A549 (cell line): ENCODE results near the gene RANBP3. TPM values are rescaled to one million over a fixed set of nuclear protein-coding genes. Genes with fewer than 3 reads are reported as not detected.
"Not testable (repeated sequence)": the region's sequence is repeated elsewhere in the genome, so short reads cannot be mapped to it uniquely, and the experiment has no call there.

Experiments
- ATAC-seq, 2 experiments: fragments of 200-7000 bp in 1 of 2; fragments of >200 bp in 1 of 2; cut with Nextera tagmentation in 1 of 2; cut with Tn5 transposase in 1 of 2; 3 replicates each; pipeline versions ENCODE4 v1.8.0 to v1.9.1; 2018 to 2020; ENCODE audit warnings: mild to moderate bottlenecking in 1 of 2, moderate library complexity in 1 of 2
- CTCF ChIA-PET: fragments of 300-600 bp; sonication (Branson Sonifier 250); formaldehyde crosslinking; extraction: SDS; loops from one replicate; lab custom pipeline; 2021; ENCODE audit warnings: antibody characterized with exemption, inconsistent platforms; lab: Yijun Ruan, JAX
- POLR2A ChIA-PET: fragments of 350-600 bp; formaldehyde crosslinking; extraction: SDS; loops from one replicate; lab custom pipeline; 2021; ENCODE audit warnings: antibody characterized with exemption, inconsistent platforms; lab: Yijun Ruan, JAX
- DNase-seq, 2 experiments: peaks; one replicate each; pipeline versions ENCODE4 v3.0.0 to v3.0.0-alpha.2; 2011 to 2016; ENCODE audit warnings: low read depth in 1 of 2, low spot score in 1 of 2
- FAIRE-seq: peaks from 2 replicates; lab custom pipeline; 2011; peaks lifted over from hg19 to GRCh38; lab: Jason Lieb, UNC
- H3K27ac ChIP-seq, 2 experiments: fragments of >200 bp; sonication (Bioruptor Twin); formaldehyde crosslinking; 3 replicates each; pipeline ENCODE4 v1.5.1; 2016 to 2017
- H3K4me1 ChIP-seq: fragments of >200 bp; sonication (Bioruptor Twin); formaldehyde crosslinking; 3 replicates; pipeline ENCODE4 v1.6.1; 2016
- H3K4me2 ChIP-seq: fragments of >200 bp; sonication (Bioruptor Twin); formaldehyde crosslinking; 3 replicates; pipeline ENCODE4 v1.6.1; 2016
- H3K4me3 ChIP-seq: fragments of >200 bp; sonication (Bioruptor Twin); formaldehyde crosslinking; 3 replicates; pipeline ENCODE4 v1.5.1; 2016
- H3K9me3 ChIP-seq: fragments of >200 bp; sonication (Bioruptor Twin); formaldehyde crosslinking; 3 replicates; pipeline ENCODE4 v1.6.1; 2016
- BHLHE40 ChIP-seq: IDR thresholded peaks from 2 replicates; pipeline ENCODE4 v1.6.1; 2012; ENCODE audit warnings: low read depth, low read length, inconsistent platforms
- CHD4 ChIP-seq: fragments of 200-600 bp; sonication (generic); IDR thresholded peaks from 2 replicates; pipeline ENCODE4 v1.6.1; 2016; ENCODE audit warnings: antibody characterized with exemption, mild to moderate bottlenecking, borderline replicate concordance
- EHF ChIP-seq: fragments of 250-450 bp; sonication (Bioruptor Pico); IDR thresholded peaks from 2 replicates; pipeline ENCODE4 v1.5.0; 2020; ENCODE audit warnings: mild to moderate bottlenecking
- EP300 ChIP-seq, 2 experiments: fragments of >200 bp; sonication (Bioruptor Twin); formaldehyde crosslinking; IDR thresholded peaks; 2 replicates in 1 of 2; 3 replicates in 1 of 2; pipeline ENCODE4 v1.6.1; 2016 to 2017
- FOSL2 ChIP-seq, 2 experiments: fragments of 450-650 bp in 1 of 2; fragments of >200 bp in 1 of 2; sonication (Bioruptor Twin) in 1 of 2; formaldehyde crosslinking; IDR thresholded peaks; 2 replicates each; pipeline versions ENCODE4 v1.5.0 to v1.6.1; 2016 to 2020; ENCODE audit warnings: mild to moderate bottlenecking in 1 of 2, moderate library complexity in 1 of 2
- JUNB ChIP-seq: fragments of >200 bp; sonication (Bioruptor Twin); formaldehyde crosslinking; IDR thresholded peaks from 2 replicates; pipeline ENCODE4 v1.6.1; 2016
- RARB ChIP-seq: fragments of 250-450 bp; sonication (Bioruptor Pico); IDR thresholded peaks from 2 replicates; pipeline ENCODE4 v1.8.0; 2021; ENCODE audit warnings: mild to moderate bottlenecking, moderate library complexity
- RNF2 ChIP-seq: fragments of 200-600 bp; sonication (generic); IDR thresholded peaks from 2 replicates; pipeline ENCODE4 v1.6.1; 2016; ENCODE audit warnings: low read depth, mild to moderate bottlenecking, antibody characterized with exemption, moderate library complexity, borderline replicate concordance
- ZSCAN20 ChIP-seq: fragments of 250-450 bp; sonication (Bioruptor Pico); IDR thresholded peaks from 2 replicates; pipeline ENCODE4 v1.8.0; 2022; ENCODE audit warnings: mild to moderate bottlenecking, moderate library complexity
- WGBS: methylation state at CpG from one replicate; pipeline ENCODE4 v1.1.6; 2017; ENCODE audit errors: missing lambda C conversion rate; 5-methylcytosine and 5-hydroxymethylcytosine counted together
- polyA plus RNA-seq, 4 experiments: library from polyadenylated mRNA; depleted of rRNA in 3 of 4; stranded (reverse); fragments of >200 nt; fragmentation: RNase III in 1 of 4; extraction: RNeasy Plus Mini Kit Qiagen cat#74134 plus additional on column Dnase treatment in 1 of 4; gene quantifications; 2 replicates in 3 of 4; 3 replicates in 1 of 4; pipeline ENCODE4 v1.2.3, GENCODE V29; 2011 to 2017
- TF ChIP-seq, protein P1 (sequence below): fragments of 250-450 bp; sonication (Bioruptor Pico); IDR thresholded peaks from 2 replicates; pipeline ENCODE4 v1.5.0; 2021; ENCODE audit warnings: mild to moderate bottlenecking, moderate library complexity, borderline replicate concordance

Gene RANBP3
- polyA plus RNA-seq, 2 of the 4 experiments (the other 2 are of a cell fraction) = 39.2 to 53.5 TPM

DNA sequence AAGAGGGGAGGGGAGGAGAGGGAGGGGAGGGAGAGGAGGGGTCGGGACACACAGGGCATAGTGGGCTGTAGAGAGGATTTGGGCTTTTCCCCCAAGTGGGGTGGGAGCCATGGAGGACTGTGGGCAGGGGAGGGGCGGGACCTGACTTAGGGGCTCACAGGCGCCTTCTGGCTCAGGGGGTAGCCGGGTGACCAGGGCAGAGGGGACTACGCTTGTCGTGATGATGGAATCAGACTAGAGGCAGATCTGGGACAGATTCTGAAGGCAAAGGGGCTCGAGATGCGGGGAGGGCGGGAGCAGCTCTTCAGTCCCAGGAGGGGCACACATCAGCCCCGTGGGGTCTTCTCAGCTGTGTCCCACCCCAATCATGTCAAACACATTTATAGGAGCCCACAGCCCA lies 87.8 kb downstream of the RANBP3 start (continued):
- TF ChIP-seq, protein P1, sequence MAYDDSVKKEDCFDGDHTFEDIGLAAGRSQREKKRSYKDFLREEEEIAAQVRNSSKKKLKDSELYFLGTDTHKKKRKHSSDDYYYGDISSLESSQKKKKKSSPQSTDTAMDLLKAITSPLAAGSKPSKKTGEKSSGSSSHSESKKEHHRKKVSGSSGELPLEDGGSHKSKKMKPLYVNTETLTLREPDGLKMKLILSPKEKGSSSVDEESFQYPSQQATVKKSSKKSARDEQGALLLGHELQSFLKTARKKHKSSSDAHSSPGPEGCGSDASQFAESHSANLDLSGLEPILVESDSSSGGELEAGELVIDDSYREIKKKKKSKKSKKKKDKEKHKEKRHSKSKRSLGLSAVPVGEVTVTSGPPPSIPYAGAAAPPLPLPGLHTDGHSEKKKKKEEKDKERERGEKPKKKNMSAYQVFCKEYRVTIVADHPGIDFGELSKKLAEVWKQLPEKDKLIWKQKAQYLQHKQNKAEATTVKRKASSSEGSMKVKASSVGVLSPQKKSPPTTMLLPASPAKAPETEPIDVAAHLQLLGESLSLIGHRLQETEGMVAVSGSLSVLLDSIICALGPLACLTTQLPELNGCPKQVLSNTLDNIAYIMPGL = no peak
- no peak for TF ChIP-seq JUNB
- no peak for TF ChIP-seq ZSCAN20
- TF ChIP-seq, all 56 proteins: peak for 0

DNA sequence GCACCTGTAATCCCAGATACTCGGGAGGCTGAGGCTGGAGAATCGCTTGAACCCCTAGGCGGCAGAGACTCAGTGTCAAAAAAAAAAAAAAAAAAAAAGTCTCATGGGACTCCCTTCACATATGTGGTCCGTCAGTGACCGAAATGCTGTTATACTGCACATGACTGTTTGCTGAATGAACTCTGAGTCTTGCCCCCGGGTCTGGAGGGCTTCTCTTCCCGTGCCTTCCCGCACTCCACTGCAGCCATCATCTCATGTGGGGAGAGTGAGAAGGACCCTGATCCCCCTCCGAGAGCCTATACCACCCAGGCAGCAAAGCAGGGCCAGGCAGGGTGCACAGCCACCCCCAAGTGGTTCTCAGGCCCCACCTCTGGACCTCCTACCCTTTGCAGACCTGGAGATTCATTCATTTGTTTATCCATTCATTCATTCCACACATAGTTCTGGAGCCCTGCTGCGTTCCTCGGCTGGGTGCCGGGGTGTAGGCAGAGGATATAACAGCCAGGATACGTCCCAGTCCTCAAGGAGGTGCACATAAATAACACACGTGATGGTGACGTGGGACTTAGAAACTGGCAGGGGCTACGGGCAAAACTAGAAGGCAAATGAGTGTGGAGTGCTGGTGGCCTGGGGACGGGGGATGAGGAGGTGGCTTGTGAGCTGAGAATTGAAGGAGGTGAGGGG lies 88.5 kb downstream of the RANBP3 start:
- WGBS = 59% methylated on average over 17 of the region's 17 CpGs
- Histone ChIP-seq H3K4me3 (no peak overlapping the region), H3K27ac (0 out of 6 replicates have a peak overlapping the region, but pooled peaks of 1 of the 2 experiments have one; percentile 53), H3K4me2 (no peak overlapping the region), H3K9me3 (no peaks in the 10 kb centered on the region), H3K4me1 (0 out of 3 replicates have a peak, but pooled peaks cover 3% of the 10 kb centered on the region)
- CTCF ChIA-PET = interaction anchor here (1.2 to 5.5 kb wide), 3 partner anchors 82 to 86 kb away, joined by 3 to 56 read pairs (median 25); partner anchors contain the start of gene NRTN
- POLR2A ChIA-PET = interaction anchor here (2.5 kb wide), 1 partner anchor 61 kb away, joined by 11 read pairs; no protein-coding TSS in a partner anchor
- DNase-seq (no peak), FAIRE-seq (no peak), ATAC-seq (peak in 1 of 2 experiments; percentile 10; a peak in 1 of 6 replicates)
- TF ChIP-seq CHD4 (no peak), RNF2 (no peak)

GRCh38 chr19:5884065-5884811 lies 93.7 kb downstream of the RANBP3 start:
- FAIRE-seq, H3K27ac ChIP-seq, H3K9me3 ChIP-seq, DNase-seq, H3K4me3 ChIP-seq, POLR2A ChIA-PET, H3K4me2 ChIP-seq, ATAC-seq: not testable (repeated sequence)
- 73% methylated on average over 11 of the region's 11 CpGs for WGBS
- CTCF ChIA-PET = interaction anchor here (0.6 to 2.9 kb wide), 4 partner anchors 7 to 80 kb away, joined by 3 to 13 read pairs (median 4); no protein-coding TSS in a partner anchor
- peaks cover 38% of the 10 kb centered on the region for H3K4me1 ChIP-seq

GRCh38 chr19:5883157-5883873 lies 94.6 kb downstream of the RANBP3 start:
- WGBS = 71% methylated on average over 13 of the region's 13 CpGs
- not testable (repeated sequence) for DNase-seq, H3K4me2 ChIP-seq, ATAC-seq, FAIRE-seq, H3K9me3 ChIP-seq, H3K27ac ChIP-seq, H3K4me3 ChIP-seq
- H3K4me1 ChIP-seq = peaks cover 38% of the 10 kb centered on the region
- ChIA-PET CTCF (interaction anchor here (0.7 to 2.9 kb wide), 4 partner anchors 8 to 90 kb away, joined by 3 to 13 read pairs (median 4); no protein-coding TSS in a partner anchor), POLR2A (interaction anchor here (1.1 kb wide), 1 partner anchor 55 kb away, joined by 3 read pairs; no protein-coding TSS in a partner anchor)

DNA sequence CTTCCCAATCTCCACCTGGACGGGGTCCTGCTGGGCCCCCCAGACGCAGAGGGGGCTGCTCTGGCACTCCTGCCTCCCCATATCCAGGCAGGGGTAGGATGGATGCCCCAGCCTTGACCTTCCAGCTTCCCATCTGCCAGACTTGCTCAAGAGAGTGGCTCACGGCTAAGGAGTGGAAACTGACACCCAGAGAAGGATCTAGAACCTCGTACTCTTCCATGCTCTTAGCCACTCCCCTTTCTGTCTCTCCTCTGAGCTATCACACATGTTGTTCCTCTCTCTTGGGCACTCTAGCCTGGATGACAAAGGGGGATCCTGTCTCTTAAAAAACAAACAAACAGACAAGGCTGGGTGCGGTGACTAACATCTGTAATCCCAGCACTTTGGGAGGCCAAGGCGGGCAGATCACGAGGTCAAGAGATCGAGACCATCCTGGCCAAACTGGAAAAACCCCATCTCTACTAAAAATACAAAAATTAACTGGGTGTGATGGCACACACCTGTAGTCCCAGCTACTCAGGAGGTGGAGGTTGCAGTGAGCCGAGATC lies 95.4 kb downstream of the RANBP3 start:
- no peak for DNase-seq
- H3K4me2 ChIP-seq = no peak overlapping the region
- no peak overlapping the region for H3K4me3 ChIP-seq
- WGBS = 58% methylated on average over 8 of the region's 9 CpGs
- CTCF ChIA-PET = interaction anchor here (0.7 to 0.9 kb wide), 2 partner anchors 89 to 109 kb away, joined by 3 to 4 read pairs; no protein-coding TSS in a partner anchor
- H3K27ac ChIP-seq = peak overlapping the region; percentile 53 to 71; a peak in 4 of 6 replicates
- FAIRE-seq = no peak
- no peaks in the 10 kb centered on the region for H3K9me3 ChIP-seq
- no peak for ATAC-seq
- TF ChIP-seq EP300 (IDR thresholded peaks at IDR 0.05) (no peak), EHF (CRISPR knock-in tag) (no peak), RARB (CRISPR knock-in tag) (no peak), BHLHE40 (no peak), FOSL2 (IDR thresholded peaks at IDR 0.05) (no peak), FOSL2 (CRISPR knock-in tag; IDR thresholded peaks at IDR 0.05) (no peak)
- TF ChIP-seq, all 56 proteins: peak for 0
- peaks cover 38% of the 10 kb centered on the region for H3K4me1 ChIP-seq
- POLR2A ChIA-PET = interaction anchor here (1.1 kb wide), 1 partner anchor 54 kb away, joined by 3 read pairs; no protein-coding TSS in a partner anchor
